DND-41 (cell line): Measurements from ENCODE around the gene CACNA1H.

Experiments used
- ATAC-seq: fragments of 200-7000 bp; cut with Tn5 transposase; 3 replicates; pipeline ENCODE4 v1.9.1; 2021; ENCODE audit warnings: low read depth; ENCODE audit not compliant: insufficient read depth
- DNase-seq: peaks from one replicate; pipeline ENCODE4 v3.0.0-alpha.2; 2020
- H2AFZ ChIP-seq: 2 replicates; pipeline ENCODE4 v1.6.0; 2012; ENCODE audit warnings: low read depth, low read length
- H3K27ac ChIP-seq: 2 replicates; pipeline ENCODE4 v1.5.1; 2012; ENCODE audit warnings: low read length, inconsistent platforms
- H3K27me3 ChIP-seq: fragments of 200-600 bp; sonication (generic); 2 replicates; pipeline ENCODE4 v1.6.0; 2012; ENCODE audit warnings: low read length, mild to moderate bottlenecking, inconsistent platforms; ENCODE audit not compliant: insufficient read depth, poor library complexity
- H3K36me3 ChIP-seq: 2 replicates; pipeline ENCODE4 v1.5.1; 2012; ENCODE audit warnings: low read length, inconsistent platforms; ENCODE audit not compliant: insufficient read depth
- H3K4me1 ChIP-seq: 2 replicates; pipeline ENCODE4 v1.5.1; 2012; ENCODE audit warnings: mild to moderate bottlenecking, low read length; ENCODE audit not compliant: insufficient read depth
- H3K4me2 ChIP-seq: 2 replicates; pipeline ENCODE4 v1.6.0; 2012; ENCODE audit warnings: mild to moderate bottlenecking, moderate library complexity, low read length, inconsistent platforms; ENCODE audit not compliant: insufficient read depth
- H3K4me3 ChIP-seq, 2 experiments: fragments of 200-600 bp in 1 of 2; shearing (Covaris generic) in 1 of 2; 2 replicates each; pipeline ENCODE4 v1.5.1; 2012 to 2016; ENCODE audit warnings: inconsistent platforms in 2 of 2, low read length in 2 of 2, mild to moderate bottlenecking in 2 of 2, low read depth in 1 of 2, moderate library complexity in 1 of 2
- H3K79me2 ChIP-seq: 2 replicates; pipeline ENCODE4 v1.6.0; 2012; ENCODE audit warnings: low read length, inconsistent platforms; ENCODE audit not compliant: insufficient read depth
- H3K9ac ChIP-seq: 2 replicates; pipeline ENCODE4 v1.6.0; 2012; ENCODE audit warnings: low read depth, mild to moderate bottlenecking, inconsistent platforms, low read length, moderate library complexity
- H3K9me3 ChIP-seq: 2 replicates; pipeline ENCODE4 v1.5.1; 2012; ENCODE audit warnings: low read length, moderate library complexity, mild to moderate bottlenecking, inconsistent platforms; ENCODE audit not compliant: insufficient read depth, severe bottlenecking
- H4K20me1 ChIP-seq: 2 replicates; pipeline ENCODE4 v1.6.0; 2012; ENCODE audit warnings: low read length; ENCODE audit not compliant: insufficient read depth
- CTCF ChIP-seq: IDR thresholded peaks from 2 replicates; pipeline ENCODE4 v1.5.1; 2012; ENCODE audit warnings: borderline replicate concordance, low read length, moderate library complexity, mild to moderate bottlenecking; ENCODE audit not compliant: poor library complexity, severe bottlenecking; ENCODE audit errors: extremely low read depth
- EZH2 ChIP-seq: IDR thresholded peaks from 3 replicates; pipeline ENCODE4 v1.6.1; 2012; ENCODE audit warnings: borderline replicate concordance, low read depth, mild to moderate bottlenecking, moderate library complexity, low read length, inconsistent platforms; ENCODE audit not compliant: severe bottlenecking

Gene CACNA1H

GRCh38 chr16:1156055-1156982 lies 3.4 kb downstream of the CACNA1H start:
- Histone ChIP-seq H2AFZ (no peak overlapping the region), H3K36me3 (no peaks in the 10 kb centered on the region), H3K27ac (no peak overlapping the region), H3K79me2 (no peaks in the 10 kb centered on the region), H3K4me3 (no peak overlapping the region), H3K9ac (no peak overlapping the region), H3K27me3 (no peaks in the 10 kb centered on the region), H4K20me1 (no peaks in the 10 kb centered on the region), H3K4me2 (no peak overlapping the region), H3K4me1 (no peaks in the 10 kb centered on the region), H3K9me3 (no peaks in the 10 kb centered on the region)
- no peak for ATAC-seq
- TF ChIP-seq EZH2 (no peak), CTCF (no peak)
- no peak for DNase-seq

- Histone ChIP-seq H3K4me3 (no peak overlapping the region), H3K27me3 (no peaks in the 10 kb centered on the region), H3K79me2 (no peaks in the 10 kb centered on the region), H3K27ac (no peak overlapping the region), H2AFZ (no peak overlapping the region), H3K4me1 (no peaks in the 10 kb centered on the region), H3K9ac (no peak overlapping the region), H3K9me3 (no peaks in the 10 kb centered on the region), H4K20me1 (no peaks in the 10 kb centered on the region), H3K4me2 (no peak overlapping the region), H3K36me3 (no peaks in the 10 kb centered on the region)
- ATAC-seq = no peak
- no peak for DNase-seq
- TF ChIP-seq CTCF (no peak), EZH2 (no peak)
Observed at GRCh38 chr16:1156983-1157638, 4.2 kb downstream of the CACNA1H start.

GRCh38 chr16:1157639-1158455 lies 4.9 kb downstream of the CACNA1H start:
- Histone ChIP-seq H3K27ac (no peak overlapping the region), H3K4me2 (no peak overlapping the region), H3K36me3 (no peaks in the 10 kb centered on the region), H3K9me3 (no peaks in the 10 kb centered on the region), H3K79me2 (no peaks in the 10 kb centered on the region), H3K27me3 (no peaks in the 10 kb centered on the region), H3K4me1 (no peaks in the 10 kb centered on the region), H3K9ac (no peak overlapping the region), H2AFZ (no peak overlapping the region), H4K20me1 (no peaks in the 10 kb centered on the region), H3K4me3 (no peak overlapping the region)
- no peak for ATAC-seq
- DNase-seq = no peak
- no peak for TF ChIP-seq EZH2
- TF ChIP-seq CTCF = no peak
